Choroid plexus epithelial cell (primary cell): ENCODE measurements around the gene FXYD1.
A peak's percentile ranks its signal among the peaks of the same experiment; 100 is the strongest.

Source experiments
- DNase-seq: peaks from one replicate; pipeline ENCODE4 v3.0.0-alpha.2; 2010; ENCODE audit warnings: low read depth
- H3K4me3 ChIP-seq: 2 replicates; pipeline ENCODE4 v1.5.1; 2011; ENCODE audit warnings: low read depth, mild to moderate bottlenecking, control low read depth, low read length, moderate library complexity
- TF ChIP-seq, protein P1 (sequence below): conservative IDR thresholded peaks from 2 replicates; pipeline ENCODE4 v1.5.1; 2011; ENCODE audit warnings: low read depth, mild to moderate bottlenecking, control low read depth, inconsistent platforms, low read length, moderate library complexity

FXYD1 gene

DNA sequence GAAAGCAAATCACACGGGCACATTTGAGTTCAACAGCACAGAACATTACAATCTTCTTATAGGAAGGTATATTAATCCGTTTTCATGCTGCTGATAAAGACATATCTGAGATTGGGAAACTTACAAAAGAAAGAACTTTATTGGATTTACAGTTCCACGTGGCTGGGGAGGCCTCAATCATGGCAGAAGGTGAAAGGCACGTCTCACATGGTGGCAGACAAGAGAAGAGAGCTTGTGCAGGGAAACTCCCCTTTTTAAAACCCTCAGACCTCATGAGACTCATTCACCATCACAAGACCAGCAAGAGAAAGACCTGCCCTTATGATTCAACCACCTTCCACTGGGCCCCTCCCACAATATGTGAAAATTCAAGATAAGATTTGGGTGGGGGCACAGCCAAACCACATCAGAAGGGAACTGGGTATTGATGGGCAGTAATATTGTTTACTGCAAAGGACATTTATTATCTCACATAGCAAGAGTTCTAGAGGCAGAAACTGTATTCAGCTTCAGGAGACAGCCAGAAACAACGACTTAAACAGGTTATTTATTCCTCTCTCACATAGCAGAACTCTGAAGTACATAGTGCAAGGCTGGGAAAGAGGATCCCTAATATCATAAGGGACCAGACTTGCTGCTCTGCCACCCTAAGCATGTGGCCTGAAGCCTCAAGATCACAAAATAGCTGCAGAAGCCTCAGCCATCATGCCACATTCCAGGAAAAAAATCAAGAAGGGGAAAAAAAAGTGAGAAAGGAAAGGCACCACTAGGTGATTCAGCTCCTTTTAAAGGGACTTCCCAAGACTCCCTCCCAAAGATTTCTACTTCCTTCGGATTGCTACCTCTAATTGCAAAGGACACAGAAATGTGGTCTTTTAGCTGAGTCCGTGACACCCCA, 39.0 kb downstream of the FXYD1 start:
- no peak for DNase-seq
- TF ChIP-seq, protein P1, sequence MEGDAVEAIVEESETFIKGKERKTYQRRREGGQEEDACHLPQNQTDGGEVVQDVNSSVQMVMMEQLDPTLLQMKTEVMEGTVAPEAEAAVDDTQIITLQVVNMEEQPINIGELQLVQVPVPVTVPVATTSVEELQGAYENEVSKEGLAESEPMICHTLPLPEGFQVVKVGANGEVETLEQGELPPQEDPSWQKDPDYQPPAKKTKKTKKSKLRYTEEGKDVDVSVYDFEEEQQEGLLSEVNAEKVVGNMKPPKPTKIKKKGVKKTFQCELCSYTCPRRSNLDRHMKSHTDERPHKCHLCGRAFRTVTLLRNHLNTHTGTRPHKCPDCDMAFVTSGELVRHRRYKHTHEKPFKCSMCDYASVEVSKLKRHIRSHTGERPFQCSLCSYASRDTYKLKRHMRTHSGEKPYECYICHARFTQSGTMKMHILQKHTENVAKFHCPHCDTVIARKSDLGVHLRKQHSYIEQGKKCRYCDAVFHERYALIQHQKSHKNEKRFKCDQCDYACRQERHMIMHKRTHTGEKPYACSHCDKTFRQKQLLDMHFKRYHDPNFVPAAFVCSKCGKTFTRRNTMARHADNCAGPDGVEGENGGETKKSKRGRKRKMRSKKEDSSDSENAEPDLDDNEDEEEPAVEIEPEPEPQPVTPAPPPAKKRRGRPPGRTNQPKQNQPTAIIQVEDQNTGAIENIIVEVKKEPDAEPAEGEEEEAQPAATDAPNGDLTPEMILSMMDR = no peak
- no peak overlapping the region for H3K4me3 ChIP-seq

DNA sequence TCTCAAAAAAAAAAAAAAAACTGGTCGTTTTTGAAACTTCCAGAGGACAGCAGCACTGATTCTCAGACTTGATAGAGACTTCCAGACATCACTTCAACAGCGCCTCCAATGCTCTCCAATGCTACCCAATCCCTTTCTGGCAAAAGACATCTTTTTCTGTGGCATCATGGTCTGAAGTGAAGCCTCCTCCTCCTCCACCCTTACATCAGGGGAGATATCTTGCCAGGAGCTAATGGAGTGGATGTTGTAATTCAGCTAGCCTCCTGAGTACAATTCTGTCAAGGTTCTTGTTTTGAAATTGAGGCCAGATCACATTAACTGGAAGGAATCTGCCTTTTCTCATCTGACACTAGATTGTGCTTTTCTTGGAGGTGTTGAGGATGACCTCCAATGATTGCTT, 40.1 kb downstream of the FXYD1 start:
- H3K4me3 ChIP-seq = no peak overlapping the region
- DNase-seq = peak; percentile 24

DNA sequence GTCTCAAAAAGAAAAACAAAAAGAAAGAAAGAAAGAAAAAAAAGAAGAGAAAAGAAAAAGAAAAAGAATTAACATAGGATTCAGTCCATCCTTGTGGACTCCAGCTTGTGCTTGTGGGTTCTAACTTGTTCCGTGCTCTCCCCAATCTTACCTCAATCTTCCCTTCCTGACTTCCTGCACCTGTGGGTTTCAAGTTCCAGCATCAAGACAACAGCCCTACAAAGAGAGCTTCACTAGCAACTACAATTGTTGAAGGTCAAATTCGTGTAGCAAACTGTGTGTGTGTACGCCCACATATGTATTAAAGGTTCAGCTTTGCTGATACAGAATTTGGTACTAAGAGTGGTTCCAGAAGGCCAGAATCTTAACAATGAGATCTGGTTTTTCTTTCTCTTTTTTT, 41.2 kb downstream of the FXYD1 start:
- TF ChIP-seq, protein P1 = no peak
- no peak for DNase-seq
- H3K4me3 ChIP-seq = no peak overlapping the region

More for the DNA sequence above, 40.1 kb downstream of the FXYD1 start:
- TF ChIP-seq, protein P1 = no peak

DNA sequence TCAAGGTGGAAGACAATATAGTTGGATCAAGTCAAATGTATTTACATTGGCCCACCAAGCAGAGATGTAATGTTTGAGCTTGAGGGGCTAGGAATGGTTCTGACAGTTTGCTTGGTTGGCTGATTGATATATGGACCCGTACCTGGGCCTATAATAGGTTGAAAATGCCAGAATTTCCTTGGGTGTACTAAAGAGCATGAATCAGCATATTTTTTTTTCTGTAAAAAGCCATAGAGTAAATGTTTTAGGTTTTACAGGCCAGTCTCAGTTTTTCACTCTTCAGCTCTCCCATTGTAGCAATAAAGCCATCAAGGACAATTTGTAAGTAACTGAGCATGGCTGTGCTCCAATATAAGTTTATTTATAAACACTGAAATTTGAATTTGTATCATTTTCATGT, 42.8 kb downstream of the FXYD1 start:
- DNase-seq = no peak
- no peak overlapping the region for H3K4me3 ChIP-seq
- TF ChIP-seq, protein P1 = no peak

DNA sequence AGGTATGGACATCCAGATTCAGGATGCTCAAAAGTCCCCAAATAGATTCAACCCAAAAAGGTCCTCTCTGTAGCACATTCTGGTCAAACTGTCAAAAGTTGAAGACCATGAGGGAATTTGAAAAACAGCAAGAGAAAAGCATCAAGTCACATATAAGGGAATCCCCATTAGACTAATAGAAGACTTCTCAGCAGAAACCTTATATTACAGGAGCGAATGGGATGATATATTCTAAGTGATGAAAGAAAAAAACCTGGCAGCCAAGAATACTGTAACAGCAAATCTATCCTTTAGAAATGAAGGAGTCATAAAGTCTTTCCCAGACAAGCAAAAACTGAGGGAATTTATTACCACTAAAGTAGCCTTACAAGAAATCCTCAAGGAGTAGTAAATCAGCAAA, 45.6 kb downstream of the FXYD1 start:
- TF ChIP-seq, protein P1 = no peak
- H3K4me3 ChIP-seq = no peak overlapping the region
- no peak for DNase-seq

DNA sequence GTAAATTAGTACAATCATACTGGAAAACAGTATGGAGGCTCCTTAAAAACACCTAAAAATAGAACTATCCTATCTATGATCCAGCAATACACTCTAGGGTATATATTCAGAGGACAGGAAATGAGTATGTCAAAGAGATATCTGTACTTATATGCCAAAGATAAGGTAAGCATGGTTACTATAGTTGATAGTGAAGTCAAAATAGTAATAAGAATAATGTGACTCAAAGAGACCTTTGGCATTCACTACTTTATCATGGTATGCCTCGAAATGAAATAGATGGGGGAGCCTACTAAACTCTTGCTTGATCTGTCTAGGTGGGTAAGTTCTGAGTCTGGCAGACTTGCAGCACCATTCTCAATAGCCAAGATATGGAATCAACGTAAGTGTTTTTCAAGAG, 46.3 kb downstream of the FXYD1 start:
- no peak overlapping the region for H3K4me3 ChIP-seq
- no peak for DNase-seq

More for the DNA sequence above, 46.3 kb downstream of the FXYD1 start:
- TF ChIP-seq, protein P1 = no peak
